ENCODE measurements around the gene THSD4.

DNA sequence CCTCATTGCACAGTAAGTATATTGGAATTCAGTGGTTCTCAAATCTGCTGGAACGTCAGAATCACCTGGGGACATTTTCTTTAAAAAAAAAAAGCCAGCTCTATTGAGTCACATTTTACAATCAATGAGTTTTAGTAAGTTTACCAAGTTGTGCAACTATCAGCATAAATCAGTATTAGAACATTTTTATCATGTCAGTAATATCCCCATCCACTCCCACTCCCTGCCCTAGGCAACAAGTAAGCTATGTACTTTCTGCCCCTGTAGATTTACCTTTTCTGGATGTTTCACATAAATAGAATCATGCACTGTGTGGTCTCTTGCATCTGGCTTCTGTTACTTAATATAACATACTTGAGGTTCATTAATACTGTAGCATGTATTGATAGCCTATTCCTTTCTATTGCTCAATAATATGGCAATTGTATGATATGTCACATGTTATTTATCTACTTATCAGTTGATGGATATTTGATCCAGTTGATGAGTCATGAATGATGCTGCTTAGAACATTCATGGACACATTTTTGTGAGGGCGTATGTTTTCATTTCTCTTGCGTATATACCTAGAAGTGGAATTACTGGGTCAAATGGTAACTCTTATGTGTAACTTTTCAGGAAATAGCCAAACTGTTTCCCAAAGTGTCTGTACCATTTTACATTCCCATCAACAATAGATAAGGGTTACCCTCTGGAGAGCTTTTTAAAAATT lies 180.5 kb downstream of the THSD4 start:
- TF ChIP-seq, protein P1, sequence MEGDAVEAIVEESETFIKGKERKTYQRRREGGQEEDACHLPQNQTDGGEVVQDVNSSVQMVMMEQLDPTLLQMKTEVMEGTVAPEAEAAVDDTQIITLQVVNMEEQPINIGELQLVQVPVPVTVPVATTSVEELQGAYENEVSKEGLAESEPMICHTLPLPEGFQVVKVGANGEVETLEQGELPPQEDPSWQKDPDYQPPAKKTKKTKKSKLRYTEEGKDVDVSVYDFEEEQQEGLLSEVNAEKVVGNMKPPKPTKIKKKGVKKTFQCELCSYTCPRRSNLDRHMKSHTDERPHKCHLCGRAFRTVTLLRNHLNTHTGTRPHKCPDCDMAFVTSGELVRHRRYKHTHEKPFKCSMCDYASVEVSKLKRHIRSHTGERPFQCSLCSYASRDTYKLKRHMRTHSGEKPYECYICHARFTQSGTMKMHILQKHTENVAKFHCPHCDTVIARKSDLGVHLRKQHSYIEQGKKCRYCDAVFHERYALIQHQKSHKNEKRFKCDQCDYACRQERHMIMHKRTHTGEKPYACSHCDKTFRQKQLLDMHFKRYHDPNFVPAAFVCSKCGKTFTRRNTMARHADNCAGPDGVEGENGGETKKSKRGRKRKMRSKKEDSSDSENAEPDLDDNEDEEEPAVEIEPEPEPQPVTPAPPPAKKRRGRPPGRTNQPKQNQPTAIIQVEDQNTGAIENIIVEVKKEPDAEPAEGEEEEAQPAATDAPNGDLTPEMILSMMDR (IDR thresholded peaks at IDR 0.05; ENCODE audit: poor library complexity, severe bottlenecking), result no peak
- TF ChIP-seq POLR2AphosphoS5 (IDR thresholded peaks at IDR 0.05) (no peak), EP300 (conservative IDR thresholded peaks at IDR 0.05; ENCODE audit: poor library complexity, severe bottlenecking) (no peak)

All from neural cell (in vitro differentiated cells).